IPS-NIHi7 (cell line): ENCODE results near the gene PDLIM5.
"Not testable (repeated sequence)": the region's sequence is repeated elsewhere in the genome, so short reads cannot be mapped to it uniquely, and the experiment has no call there.

Source experiments
- DNase-seq: peaks from one replicate; pipeline ENCODE4 v3.0.0; 2012; ENCODE audit warnings: mixed read lengths; ENCODE audit errors: extremely low spot score

The PDLIM5 gene

DNA sequence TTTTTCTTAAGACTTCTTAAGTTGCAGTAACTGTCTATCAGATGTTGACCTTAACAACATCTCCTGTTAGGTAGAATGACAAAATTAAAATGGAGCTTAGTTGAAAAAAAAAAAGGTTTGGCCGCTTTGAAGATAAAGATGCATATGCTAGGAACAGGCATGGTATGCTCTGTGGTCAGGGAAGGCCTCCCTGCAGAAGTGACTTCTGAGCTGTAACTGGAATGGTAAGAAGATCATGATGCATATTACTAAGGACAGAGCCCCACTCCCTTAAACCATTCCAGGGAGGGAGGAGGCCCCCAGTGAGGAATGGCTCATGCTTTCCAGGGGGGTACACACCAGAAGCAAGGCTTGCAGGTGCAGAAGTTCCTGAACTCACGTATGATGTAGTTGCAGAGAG lies 43.7 kb downstream of the PDLIM5 start:
- no peak for DNase-seq

DNA sequence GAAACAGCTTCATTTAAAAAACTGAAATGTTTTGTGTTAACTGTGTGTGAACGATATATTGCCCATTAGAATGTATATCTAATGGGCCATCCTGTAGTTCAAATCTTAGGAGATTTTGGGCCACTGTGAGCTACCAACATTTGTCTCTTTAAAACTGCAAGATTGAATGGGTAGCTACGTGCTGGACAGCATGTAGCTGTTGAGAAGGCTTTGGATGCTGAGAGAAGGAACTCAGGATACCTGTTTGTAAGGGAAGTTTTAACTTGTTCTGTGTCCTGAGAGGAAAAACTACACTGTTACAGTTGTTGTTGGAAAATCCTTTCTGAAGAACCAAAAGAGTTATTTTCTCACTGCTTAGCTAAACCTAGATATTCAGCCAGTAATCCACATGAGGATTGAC lies 45.9 kb downstream of the PDLIM5 start:
- DNase-seq, result no peak

DNA sequence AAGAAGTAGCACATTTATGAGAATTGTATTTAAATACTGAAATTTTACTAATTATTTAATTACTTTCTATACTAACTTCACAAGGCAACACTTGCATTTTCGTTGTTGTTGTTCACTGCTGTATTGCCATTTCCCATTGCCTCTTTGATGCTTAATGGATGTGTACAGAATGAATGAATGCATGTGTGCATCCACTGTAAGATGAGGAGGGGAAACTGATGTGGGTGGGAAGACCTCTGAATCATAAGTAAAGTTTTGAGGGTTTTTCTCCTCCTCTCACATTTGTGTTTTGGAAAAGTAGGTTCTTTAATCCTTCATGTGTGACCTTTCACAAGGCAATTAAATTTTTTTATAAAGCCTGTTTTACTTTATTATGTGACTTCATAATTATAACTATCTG lies 46.8 kb downstream of the PDLIM5 start:
- no peak for DNase-seq

DNA sequence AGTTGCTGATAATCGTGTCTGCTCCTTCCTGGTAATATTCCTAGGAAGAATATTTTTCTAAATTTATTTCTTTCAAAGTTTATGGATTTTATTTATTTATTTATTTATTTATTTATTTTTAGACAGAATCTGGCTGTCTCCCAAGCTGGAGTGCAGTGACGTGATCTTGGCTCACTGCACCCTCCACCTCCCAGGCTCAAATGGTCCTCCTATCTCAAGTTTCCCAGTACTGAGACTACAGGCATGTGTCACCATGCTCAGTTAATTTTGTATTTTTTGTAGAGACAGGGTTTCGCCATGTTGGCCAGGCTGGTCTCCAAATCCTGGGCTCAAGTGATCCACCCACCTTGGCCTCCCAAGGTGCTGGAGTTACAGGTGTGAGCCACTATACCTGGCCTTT lies 48.9 kb downstream of the PDLIM5 start:
- no peak for DNase-seq

DNA sequence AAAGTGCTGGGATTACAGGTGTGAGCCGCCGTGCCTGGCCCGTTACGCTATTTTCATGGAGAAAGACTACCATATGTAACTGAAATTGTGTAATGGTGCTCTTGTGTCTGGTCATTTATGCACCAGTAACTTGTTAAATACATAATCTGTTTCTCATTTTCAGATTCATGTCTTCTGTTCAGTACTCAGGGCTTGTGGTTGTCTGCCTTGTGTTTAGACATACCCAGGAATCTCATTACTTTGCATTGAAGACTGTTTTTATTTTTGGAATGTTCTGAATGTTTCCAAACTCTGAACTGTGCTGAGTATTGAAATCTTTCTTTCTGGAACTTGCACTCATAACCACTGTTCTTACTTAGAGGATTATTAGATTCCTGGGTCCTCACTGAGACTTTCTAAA lies 52.8 kb downstream of the PDLIM5 start:
- no peak for DNase-seq

DNA sequence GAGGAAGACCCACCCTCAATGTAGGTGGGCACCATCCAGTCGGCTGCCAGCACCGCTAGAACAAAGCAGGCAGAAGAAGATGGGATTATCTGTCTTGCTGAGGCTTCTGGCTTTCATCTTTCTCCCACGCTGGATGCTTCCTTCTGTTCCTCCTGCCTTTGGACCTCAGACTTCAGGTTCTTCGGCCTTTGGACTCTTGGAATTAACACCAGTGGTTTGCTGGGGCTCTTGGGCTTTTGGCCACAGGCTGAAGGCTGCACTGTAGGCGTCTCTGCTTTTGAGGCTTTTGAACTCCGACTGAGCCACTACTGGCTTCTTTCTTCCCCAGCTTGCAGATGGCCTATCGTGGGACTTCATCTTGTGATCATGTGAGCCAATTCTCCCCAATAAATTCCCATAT lies 55.1 kb downstream of the PDLIM5 start:
- no peak for DNase-seq

DNA sequence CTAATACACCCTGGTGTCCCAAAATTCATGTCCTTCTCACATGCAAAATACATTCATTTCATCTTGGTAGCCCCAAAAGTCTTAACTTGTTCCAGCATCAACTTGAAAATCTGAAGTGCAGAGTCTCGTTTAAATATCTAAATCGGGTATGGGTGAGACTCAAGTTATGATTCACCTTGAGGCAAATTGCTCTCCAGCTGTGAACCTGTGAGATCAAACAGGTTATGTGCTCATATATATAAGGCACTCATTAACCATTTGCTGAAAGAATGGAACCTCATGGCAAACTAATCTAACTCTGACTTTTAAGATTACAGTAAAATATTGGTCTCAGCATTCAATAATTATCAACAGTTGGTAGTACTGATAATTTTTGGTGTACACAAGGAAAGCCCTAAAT lies 55.5 kb downstream of the PDLIM5 start:
- DNase-seq, result no peak

DNA sequence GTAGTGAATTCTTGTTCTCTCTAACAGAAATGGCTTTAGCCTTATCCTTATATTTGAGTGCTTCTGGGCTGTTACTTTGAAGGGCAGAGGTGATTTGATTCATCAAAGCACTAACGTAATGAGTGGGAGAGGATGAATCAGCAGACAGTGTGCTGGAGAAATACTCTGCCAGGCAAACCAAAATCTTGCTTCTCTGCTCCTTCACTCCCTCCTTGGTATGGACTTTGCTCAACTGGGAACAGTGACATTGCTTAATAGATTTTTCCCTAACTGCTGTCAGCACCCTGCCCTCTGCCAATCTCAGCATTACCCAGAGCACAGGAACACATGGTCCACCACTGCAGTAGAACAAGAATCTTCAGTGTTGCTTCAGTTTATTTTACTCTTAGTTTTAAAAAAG lies 56.0 kb downstream of the PDLIM5 start:
- peak; percentile 13 for DNase-seq

DNA sequence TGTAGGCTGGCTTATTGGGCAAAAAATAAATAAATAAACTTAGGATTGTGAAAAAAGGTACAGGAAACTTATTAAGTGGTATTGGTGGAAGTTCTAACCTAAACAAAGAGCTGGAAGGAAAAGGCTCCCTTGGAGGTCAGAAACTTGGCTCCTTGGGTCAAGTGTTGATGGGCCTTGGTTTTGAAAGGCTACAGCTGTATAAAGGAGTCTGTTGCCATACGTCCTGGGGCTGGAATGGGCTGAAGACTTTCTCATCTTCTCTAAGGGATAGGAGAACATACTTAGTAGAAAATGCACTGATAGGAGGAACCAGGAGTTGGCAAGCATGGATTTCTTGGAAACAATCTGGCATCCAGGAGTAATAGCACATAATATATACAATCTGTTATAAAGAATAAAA lies 56.6 kb downstream of the PDLIM5 start:
- DNase-seq, result no peak

DNA sequence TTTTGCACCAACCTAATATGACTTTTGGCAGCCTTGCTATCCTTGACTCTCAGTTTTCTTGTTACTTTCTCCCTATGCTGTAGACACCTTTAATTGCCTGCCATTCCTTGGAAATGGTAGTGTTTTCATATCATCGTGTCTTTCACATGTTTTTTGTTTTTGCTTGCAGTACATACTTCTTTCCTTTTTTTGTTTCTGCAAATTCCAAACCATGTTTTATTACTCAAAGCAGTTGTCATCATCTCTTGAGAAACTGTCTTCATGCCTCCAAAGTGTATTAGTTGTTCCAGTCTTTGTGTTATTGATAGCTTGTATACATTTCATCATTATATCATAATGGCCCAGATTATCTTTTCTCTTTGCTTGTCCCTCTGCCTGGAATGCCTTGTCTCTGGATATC lies 57.1 kb downstream of the PDLIM5 start:
- no peak for DNase-seq

DNA sequence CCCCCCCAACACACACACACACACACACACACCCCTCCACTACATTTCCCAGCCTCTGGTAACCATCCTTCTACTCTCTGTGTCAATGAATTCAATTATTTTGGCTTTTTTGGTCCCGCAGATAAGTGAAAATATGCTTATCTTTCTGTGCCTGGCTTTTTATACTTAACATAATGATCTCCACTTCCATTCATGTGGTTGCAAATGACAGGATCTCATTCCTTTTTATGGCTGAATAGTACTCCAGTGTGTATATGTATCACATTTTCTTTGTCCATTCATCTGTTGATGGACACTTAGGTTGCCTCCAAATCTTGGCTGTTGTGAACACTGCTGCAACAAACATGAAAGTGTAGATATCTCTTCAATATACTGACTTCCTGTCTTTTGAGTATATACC lies 59.8 kb downstream of the PDLIM5 start:
- no peak for DNase-seq

DNA sequence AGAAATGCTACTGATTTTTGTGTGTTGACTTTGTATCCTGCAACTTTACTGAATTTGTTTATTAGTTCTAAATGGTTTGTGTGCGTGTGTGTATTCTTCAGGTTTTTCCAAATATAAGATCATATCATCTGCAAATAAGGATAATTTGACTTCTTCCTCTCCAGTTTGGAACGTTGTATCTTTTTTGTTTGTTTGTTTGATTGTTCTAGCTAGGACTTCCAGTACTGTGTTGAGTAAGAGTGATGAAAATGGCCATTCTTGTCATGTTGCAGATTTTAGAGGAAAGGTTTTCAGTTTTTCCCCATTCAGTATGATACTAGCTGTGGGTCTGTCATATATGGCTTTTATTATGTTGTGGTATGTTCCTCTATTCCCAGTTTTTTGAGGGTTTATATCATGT lies 61.8 kb downstream of the PDLIM5 start:
- not testable (repeated sequence) for DNase-seq

DNA sequence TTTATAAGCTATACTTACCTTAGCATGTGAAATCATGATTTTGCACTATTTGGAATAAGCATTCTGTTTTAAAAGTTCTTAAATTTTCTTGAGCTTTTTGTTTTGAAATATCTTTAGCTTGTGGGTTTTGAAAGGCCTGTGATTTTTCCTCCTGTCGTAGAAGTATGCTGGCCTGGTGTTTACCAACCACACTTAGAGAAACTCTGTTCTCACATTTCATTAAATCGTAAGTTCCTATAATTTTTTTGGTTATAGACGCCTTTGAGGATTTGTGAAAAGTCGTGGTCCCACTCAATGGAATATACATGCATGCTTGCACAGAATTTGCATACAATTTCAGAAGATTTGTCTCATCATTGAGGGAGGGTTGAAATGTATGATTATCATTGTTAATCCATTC lies 63.6 kb downstream of the PDLIM5 start:
- DNase-seq, result no peak

DNA sequence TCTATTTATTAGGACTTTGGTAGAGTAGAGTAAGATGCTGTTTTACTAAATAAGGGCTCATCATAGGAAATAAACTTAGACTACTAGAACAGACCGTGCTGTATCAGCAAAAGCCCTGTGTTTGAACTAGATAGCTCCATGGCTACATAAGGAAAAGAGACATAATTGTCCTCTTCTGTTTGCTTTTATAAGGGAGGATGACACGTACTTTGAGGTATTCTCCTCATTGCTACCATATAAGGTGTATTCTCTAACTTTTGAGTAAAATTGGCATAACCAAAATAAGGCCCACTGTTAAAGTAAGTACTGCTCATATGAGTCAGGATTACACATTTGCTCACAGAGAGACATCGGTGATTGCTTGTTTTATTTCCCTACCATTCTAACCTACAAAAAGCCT lies 64.3 kb downstream of the PDLIM5 start:
- no peak for DNase-seq

DNA sequence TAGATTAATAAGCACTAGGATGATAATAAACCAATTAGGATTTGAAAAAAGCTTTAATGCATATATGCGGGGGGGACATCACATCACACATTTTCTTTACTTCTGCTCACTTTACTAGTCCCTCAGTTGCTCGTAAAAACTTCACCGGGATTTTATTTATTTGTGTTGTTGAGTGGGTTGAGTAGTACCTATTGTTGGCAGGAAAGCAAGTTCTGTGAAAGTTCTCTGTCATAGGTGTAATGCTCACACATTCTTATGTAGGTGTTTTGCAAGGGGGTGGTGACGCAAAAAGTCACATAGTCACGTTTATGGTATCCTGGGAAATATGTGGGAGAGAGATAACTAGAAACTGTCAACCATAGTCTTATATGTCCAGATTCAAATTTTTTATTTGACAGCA lies 65.3 kb downstream of the PDLIM5 start:
- DNase-seq, result no peak

DNA sequence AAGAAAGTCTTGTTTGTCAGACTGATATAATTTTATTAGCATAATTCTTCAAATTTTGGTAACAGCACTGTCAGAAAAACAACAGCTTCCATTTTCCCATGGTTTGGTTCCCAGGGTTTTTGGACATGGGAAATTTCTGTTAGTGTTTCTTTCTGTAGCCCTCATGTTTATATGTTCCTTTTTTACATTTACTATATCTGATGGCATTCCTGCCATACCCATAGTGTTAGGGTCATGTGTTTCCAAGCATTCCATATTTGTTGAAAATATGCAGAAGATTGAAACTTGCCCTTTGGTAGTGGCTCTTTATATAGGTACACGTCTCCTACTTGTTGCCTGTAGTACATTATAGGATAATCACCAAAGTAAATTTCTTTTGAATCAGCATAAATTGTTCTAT lies 65.8 kb downstream of the PDLIM5 start:
- no peak for DNase-seq

DNA sequence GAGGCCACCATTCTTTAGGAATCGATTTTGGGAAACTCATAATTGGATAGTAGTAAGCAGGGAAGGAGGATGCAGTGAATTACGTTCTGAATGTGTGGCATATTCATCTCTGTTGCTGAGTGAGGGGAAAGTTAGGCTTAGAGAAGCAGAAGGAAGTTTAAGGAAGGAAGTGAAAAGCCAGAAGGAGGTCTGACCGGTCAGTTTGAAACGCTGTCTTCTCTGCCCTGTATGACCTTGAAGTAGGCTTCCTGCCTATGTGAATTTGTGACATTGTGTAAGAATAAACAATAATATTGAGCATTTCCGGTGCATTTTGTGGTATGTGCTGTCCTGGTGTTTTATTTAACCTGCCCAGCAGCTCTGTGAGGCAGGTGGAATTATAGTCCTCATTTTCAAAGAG lies 67.3 kb downstream of the PDLIM5 start:
- DNase-seq, result no peak

DNA sequence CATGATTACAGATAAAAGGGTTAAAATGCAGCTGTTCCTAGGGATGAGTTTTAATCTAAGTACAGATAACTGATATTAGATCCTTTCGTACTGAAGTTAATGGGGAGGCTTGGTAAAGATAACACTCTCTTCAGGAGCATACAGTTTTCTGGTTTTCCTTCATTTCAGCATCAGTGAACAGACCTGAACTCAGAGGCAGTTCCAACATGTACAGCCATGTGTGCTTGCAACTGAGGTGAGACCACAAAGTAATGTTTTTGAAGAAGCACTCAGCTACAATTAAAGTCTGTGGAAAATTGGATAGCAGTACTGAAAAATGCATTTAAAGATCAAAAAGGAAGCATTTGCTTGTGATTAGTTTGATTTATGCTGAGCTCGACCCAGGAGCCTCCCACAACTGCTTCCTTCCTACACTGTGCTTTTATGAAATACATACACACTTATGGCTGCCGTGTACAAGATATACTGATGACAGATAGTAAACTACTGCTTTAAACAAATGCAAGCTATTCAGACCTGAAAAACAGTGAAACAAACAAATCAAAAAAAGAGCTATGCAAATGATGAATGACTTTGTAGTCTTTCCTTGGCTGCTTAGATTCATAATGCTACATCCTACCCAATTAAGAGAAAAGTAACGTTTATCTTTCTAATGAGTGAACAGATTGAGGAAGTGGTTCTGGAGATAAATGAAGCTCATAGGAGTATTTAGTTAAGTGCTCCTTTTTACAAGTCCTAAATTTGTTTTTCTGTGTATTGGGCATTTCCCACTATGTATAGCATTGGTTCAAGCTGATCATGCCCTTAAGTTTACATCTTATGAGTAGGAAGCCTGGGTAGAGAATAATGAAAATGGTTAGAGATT lies 68.4 kb downstream of the PDLIM5 start:
- no peak for DNase-seq

DNA sequence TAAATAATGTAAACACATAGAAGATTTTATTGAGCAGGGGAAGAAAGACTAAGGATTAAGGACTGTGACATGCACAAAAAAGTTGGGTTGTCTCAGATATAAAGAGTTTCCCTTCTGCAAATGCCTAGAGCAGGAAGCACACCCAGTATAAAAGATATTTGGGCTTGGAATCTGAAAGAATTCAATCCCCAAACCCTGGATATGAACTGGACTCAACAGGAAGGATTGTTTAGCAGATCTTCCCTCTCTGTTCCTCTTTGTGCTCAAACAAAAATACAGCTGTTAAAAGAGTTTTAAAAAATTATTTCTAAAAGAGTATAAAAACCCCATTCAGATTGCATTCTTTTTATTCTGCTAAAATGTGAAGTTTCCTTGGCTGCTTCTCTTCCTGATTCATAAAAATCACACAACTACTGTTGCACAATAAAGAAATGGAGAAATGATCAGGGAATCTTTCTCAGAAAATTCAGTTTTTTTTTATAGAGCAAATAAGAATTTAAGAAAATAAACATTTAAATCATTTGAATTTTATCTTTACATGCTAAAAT lies 71.4 kb downstream of the PDLIM5 start:
- DNase-seq, result no peak

DNA sequence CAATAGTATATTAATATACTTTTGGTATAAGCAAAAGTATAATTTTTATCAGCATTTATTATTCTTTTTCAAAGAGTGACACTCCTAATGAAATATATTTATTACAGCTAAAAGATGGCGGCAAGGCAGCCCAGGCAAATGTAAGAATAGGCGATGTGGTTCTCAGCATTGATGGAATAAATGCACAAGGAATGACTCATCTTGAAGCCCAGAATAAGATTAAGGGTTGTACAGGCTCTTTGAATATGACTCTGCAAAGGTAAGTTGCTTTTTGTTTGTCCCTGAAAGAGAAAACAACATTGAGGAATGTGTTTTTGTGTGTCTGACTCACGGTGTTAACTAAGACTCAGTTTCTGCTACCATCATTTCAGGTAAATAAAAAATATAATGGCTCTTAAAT lies 71.9 kb downstream of the PDLIM5 start:
- no peak for DNase-seq

DNA sequence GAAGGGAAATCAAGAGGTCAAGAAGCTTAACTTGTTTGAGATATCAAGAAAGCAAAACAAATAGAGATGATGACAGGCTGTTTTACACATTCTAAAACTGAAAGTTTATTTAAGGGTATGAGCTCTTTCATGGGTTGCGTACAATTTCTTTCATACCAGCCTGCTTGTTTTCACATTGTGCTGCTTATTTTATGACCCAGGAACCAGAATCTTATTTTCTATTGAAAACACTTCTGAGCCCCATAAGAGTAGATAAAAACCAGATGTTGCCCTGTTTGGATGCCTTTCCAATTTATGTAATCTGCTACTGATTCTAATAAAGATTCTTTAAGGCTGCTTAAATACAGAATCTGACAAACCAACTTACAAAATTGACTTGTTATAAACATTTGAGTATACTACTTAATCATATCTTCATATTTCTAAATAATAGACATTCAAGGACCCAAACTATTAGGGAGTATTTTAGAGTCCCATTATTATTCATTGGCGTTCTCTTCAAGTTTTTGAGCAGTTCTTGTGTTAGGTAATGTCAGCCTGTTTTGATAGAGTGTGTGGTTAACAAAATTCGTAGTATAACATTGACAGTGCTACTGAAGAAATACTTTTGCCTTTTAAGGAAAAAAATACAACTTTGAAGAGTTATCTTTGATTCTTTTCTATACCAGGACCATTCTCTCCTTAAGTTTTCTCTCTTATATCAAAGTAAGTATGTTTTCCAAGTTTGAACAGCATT lies 74.4 kb downstream of the PDLIM5 start:
- no peak for DNase-seq

DNA sequence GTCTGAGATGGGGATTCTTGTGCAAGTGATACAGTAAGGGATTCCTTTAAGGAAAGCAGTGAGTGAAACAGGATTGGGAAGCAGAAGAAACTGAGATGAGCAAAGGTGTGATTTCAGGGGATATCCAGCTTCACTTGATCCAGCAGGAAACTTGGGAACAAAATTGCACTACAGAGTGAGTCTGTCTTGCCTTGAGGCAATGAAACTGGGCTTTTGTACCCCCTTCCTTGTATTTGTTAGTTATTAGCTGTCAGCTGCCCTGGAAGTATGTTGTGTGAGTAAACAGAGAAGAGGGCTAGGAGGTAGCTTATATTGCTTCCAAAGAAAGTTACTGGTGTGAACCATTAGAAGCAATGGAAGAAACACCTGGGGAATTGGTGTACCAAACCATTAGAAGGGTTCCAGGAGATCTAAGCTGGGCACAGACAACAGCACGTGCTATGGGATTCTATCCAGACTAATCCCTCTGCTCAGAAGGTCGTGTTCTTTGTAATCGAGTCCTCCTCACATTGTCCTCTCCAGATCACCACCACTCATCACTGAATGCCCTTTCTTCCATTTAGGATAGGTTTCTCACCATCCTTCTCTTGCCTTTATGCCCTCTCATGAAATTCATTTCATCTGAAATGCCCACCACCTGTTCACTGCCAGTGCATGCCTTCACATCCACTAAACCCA lies 76.0 kb downstream of the PDLIM5 start:
- no peak for DNase-seq
